Measurements from ENCODE around the gene CBFA2T3.
A peak's percentile ranks its signal among the peaks of the same experiment; 100 is the strongest.

CBFA2T3 gene

DNA sequence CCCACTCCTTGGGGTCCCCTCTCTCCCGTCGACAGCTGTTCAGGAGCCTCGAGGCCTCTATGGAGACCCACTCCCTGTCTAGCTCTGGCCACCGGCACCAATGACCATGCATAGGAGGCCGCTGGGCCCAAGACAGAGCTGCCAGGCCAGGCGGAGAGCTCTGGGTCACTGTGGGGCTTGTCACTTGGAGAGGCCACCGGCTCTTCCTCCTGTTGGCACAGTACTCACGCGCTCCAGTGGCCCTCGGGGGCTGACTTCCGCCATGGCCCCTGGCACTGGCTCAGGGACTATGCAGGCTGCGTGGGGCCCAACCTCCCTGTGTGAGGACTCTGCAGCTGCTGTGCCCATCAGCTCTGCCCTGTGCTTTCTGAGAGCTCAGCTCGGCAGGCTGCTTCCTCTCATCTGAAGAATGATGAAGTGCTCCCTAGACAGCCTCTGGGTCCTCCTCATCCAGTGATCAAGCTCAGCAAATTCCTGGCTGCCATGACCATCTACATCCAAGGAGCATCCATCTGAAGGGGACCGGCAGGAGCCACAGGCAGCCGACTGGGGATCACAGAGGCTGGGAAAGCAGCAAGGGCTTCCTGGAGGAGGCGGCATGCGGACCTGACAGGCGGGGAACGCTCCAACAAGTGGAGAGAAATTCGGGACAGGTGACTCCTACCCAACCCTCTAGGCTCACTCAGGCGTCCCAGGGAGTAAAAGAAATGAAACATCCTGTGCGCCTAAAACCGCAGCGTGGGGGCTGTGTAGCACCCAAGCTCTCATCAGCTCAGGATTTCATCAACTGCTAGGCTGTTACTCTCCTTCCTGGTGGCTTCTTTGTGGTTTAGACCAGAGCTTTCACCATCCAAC is 137.0 kb downstream of the CBFA2T3 start:
- H2BK120ac ChIP-seq (ENCODE audit: low read depth, low read length): no peak overlapping the region
- no peaks in the 10 kb centered on the region for H3K27me3 ChIP-seq (ENCODE audit: control insufficient read depth in 1 of 2, insufficient read depth in 1 of 2, low read length in 2 of 2)
- H3K36me3 ChIP-seq (ENCODE audit: control insufficient read depth in 1 of 2, insufficient read depth in 2 of 2, low read depth in 1 of 2, low read length in 2 of 2): peaks cover 48 to 87% of the 10 kb centered on the region in 2 experiments
- H2BK15ac ChIP-seq (ENCODE audit: low read depth, poor library complexity, severe bottlenecking): no peak overlapping the region
- no peaks in the 10 kb centered on the region for H3K9me3 ChIP-seq (ENCODE audit: control insufficient read depth, low read length)
- 94% methylated on average over 24 of the region's 24 CpGs for WGBS
- no peak overlapping the region for H2AFZ ChIP-seq (ENCODE audit: low read depth, low read length)
- no peak overlapping the region for H3K18ac ChIP-seq (ENCODE audit: low read depth in 1 of 2, low read length in 2 of 2)
- H3K79me1 ChIP-seq (replicated peaks; ENCODE audit: low read length, poor library complexity, severe bottlenecking): peaks cover 12% of the 10 kb centered on the region
- H3K4ac ChIP-seq (ENCODE audit: low read depth in 1 of 2, low read length in 2 of 2): no peak overlapping the region
- H4K91ac ChIP-seq (ENCODE audit: low read length): no peak overlapping the region
- no peak overlapping the region for H2AK5ac ChIP-seq (ENCODE audit: low read length, severe bottlenecking)
- no peak overlapping the region for H3K9ac ChIP-seq (ENCODE audit: low read length)
- H3K27ac ChIP-seq (ENCODE audit: low read length, poor library complexity, severe bottlenecking): no peak overlapping the region
- H3K4me1 ChIP-seq (ENCODE audit: control insufficient read depth, insufficient read depth, low read depth, low read length): no peaks in the 10 kb centered on the region
- no peak overlapping the region for H3K14ac ChIP-seq (ENCODE audit: low read length in 2 of 2)
- H4K8ac ChIP-seq (ENCODE audit: low read length): no peak overlapping the region
- no peak overlapping the region for H2BK12ac ChIP-seq (ENCODE audit: low read length in 2 of 2)
- no peak overlapping the region for H3K4me3 ChIP-seq (ENCODE audit: insufficient read depth in 1 of 2, low read depth in 1 of 2, low read length in 2 of 2)
- H2BK5ac ChIP-seq (ENCODE audit: low read depth, low read length, poor library complexity, severe bottlenecking): no peak overlapping the region
- no peak overlapping the region for H3K4me2 ChIP-seq (ENCODE audit: low read length, poor library complexity, severe bottlenecking)
- no peak overlapping the region for H3K23ac ChIP-seq (ENCODE audit: low read length in 2 of 2)
- DNase-seq: no peak

DNA sequence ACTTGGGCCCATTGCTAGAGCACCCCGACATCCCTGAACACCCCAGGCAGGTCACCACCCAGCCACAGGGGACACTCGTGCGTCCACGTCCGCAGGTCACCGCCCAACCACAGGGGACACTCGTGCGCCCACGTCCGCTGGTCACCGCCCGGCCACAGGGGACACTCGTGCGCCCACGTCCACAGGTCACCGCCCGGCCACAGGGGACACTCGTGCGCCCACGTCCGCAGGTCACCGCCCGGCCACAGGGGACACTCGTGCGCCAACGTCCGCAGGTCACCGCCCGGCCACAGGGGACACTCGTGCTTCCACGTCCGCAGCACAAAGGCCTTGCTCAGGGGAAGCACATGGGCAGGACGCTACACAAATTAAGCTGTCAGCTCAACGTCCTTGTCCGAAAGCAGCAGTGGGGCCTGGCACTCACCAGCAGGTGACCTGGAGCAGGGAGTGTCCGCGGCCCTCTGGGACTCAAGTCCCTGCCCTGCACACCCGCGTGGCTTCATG is 137.9 kb downstream of the CBFA2T3 start:
- Histone ChIP-seq H2AFZ (ENCODE audit: low read depth, low read length) (no peak overlapping the region), H3K23ac (ENCODE audit: low read length in 2 of 2) (no peak overlapping the region), H2BK5ac (ENCODE audit: low read depth, low read length, poor library complexity, severe bottlenecking) (no peak overlapping the region), H3K4me1 (ENCODE audit: control insufficient read depth, insufficient read depth, low read depth, low read length) (no peaks in the 10 kb centered on the region), H3K9me3 (ENCODE audit: control insufficient read depth, low read length) (no peaks in the 10 kb centered on the region), H2BK12ac (ENCODE audit: low read length in 2 of 2) (no peak overlapping the region), H3K4ac (ENCODE audit: low read depth in 1 of 2, low read length in 2 of 2) (no peak overlapping the region), H3K9ac (ENCODE audit: low read length) (no peak overlapping the region), H3K14ac (ENCODE audit: low read length in 2 of 2) (no peak overlapping the region), H3K4me2 (ENCODE audit: low read length, poor library complexity, severe bottlenecking) (no peak overlapping the region), H4K91ac (ENCODE audit: low read length) (peak overlapping the region; percentile 11), H3K27ac (ENCODE audit: low read length, poor library complexity, severe bottlenecking) (no peak overlapping the region), H3K27me3 (ENCODE audit: control insufficient read depth in 1 of 2, insufficient read depth in 1 of 2, low read length in 2 of 2) (no peaks in the 10 kb centered on the region), H2BK15ac (ENCODE audit: low read depth, poor library complexity, severe bottlenecking) (no peak overlapping the region), H3K79me1 (replicated peaks; ENCODE audit: low read length, poor library complexity, severe bottlenecking) (peaks cover 12% of the 10 kb centered on the region), H4K8ac (ENCODE audit: low read length) (no peak overlapping the region), H2AK5ac (ENCODE audit: low read length, severe bottlenecking) (no peak overlapping the region), H3K36me3 (ENCODE audit: control insufficient read depth in 1 of 2, insufficient read depth in 2 of 2, low read depth in 1 of 2, low read length in 2 of 2) (peaks cover 50 to 93% of the 10 kb centered on the region in 2 experiments), H2BK120ac (ENCODE audit: low read depth, low read length) (no peak overlapping the region), H3K4me3 (ENCODE audit: insufficient read depth in 1 of 2, low read depth in 1 of 2, low read length in 2 of 2) (no peak overlapping the region), H3K18ac (ENCODE audit: low read depth in 1 of 2, low read length in 2 of 2) (no peak overlapping the region)
- DNase-seq: no peak
- WGBS: 94% methylated on average over 39 of the region's 39 CpGs

DNA sequence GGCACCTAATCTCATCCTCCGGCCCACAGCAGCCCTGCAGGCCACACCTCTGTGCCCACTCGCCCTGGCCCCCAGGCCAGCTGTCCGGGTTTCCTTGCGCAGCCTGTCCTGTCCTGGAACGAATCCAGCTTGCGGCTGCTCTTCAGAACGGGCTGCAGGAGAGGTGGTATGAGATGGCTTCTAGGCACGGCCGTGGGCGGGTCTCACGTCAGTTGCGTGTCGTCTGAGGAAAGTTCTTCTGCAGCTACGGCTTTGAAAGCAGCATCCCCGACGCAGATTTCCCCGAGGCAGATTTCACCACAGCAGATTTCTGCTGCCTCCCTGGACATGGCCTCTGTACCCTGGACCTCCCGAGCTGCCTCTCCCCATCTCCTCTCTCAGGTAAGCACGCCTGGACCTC is 138.4 kb downstream of the CBFA2T3 start:
- H3K18ac ChIP-seq (ENCODE audit: low read depth in 1 of 2, low read length in 2 of 2): no peak overlapping the region

DNA sequence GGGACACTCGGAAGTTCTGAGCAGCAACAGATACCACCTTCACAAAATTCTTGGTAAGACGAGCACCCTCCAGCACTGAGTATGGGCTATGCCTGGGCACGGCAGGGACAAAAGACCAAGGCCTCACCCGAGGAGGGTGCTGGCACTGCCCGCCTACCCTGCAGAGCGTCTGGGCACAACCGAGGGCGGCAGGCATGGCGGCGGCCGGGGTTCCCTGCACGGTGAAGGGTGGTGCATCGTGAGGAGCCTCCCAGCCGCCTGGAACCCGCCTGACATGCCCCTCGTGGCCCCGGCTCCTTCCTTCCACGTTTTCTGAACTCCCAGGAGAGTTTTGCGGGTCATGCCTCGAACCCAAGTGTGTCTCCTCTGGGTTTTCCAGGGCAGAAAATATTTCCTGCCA is 139.2 kb downstream of the CBFA2T3 start:
- DNase-seq: no peak
- no peaks in the 10 kb centered on the region for H3K9me3 ChIP-seq (ENCODE audit: control insufficient read depth, low read length)
- no peak overlapping the region for H3K4ac ChIP-seq (ENCODE audit: low read depth in 1 of 2, low read length in 2 of 2)
- no peak overlapping the region for H3K27ac ChIP-seq (ENCODE audit: low read length, poor library complexity, severe bottlenecking)
- no peak overlapping the region for H3K4me3 ChIP-seq (ENCODE audit: insufficient read depth in 1 of 2, low read depth in 1 of 2, low read length in 2 of 2)
- no peak overlapping the region for H3K9ac ChIP-seq (ENCODE audit: low read length)
- no peak overlapping the region for H4K8ac ChIP-seq (ENCODE audit: low read length)
- H3K36me3 ChIP-seq (ENCODE audit: control insufficient read depth in 1 of 2, insufficient read depth in 2 of 2, low read depth in 1 of 2, low read length in 2 of 2): peaks cover 49 to 84% of the 10 kb centered on the region in 2 experiments
- peaks cover 12% of the 10 kb centered on the region for H3K79me1 ChIP-seq (replicated peaks; ENCODE audit: low read length, poor library complexity, severe bottlenecking)
- H3K4me1 ChIP-seq (ENCODE audit: control insufficient read depth, insufficient read depth, low read depth, low read length): peaks cover 2% of the 10 kb centered on the region
- H4K91ac ChIP-seq (ENCODE audit: low read length): no peak overlapping the region
- no peak overlapping the region for H2BK5ac ChIP-seq (ENCODE audit: low read depth, low read length, poor library complexity, severe bottlenecking)
- H3K4me2 ChIP-seq (ENCODE audit: low read length, poor library complexity, severe bottlenecking): no peak overlapping the region
- WGBS: 97% methylated on average over 20 of the region's 20 CpGs
- no peak overlapping the region for H2BK120ac ChIP-seq (ENCODE audit: low read depth, low read length)
- no peak overlapping the region for H3K18ac ChIP-seq (ENCODE audit: low read depth in 1 of 2, low read length in 2 of 2)
- no peak overlapping the region for H2AFZ ChIP-seq (ENCODE audit: low read depth, low read length)
- H2AK5ac ChIP-seq (ENCODE audit: low read length, severe bottlenecking): no peak overlapping the region
- H3K14ac ChIP-seq (ENCODE audit: low read length in 2 of 2): no peak overlapping the region
- H3K23ac ChIP-seq (ENCODE audit: low read length in 2 of 2): no peak overlapping the region
- H2BK12ac ChIP-seq (ENCODE audit: low read length in 2 of 2): no peak overlapping the region
- no peaks in the 10 kb centered on the region for H3K27me3 ChIP-seq (ENCODE audit: control insufficient read depth in 1 of 2, insufficient read depth in 1 of 2, low read length in 2 of 2)
- H2BK15ac ChIP-seq (ENCODE audit: low read depth, poor library complexity, severe bottlenecking): no peak overlapping the region

More for the DNA sequence above, 138.4 kb downstream of the CBFA2T3 start:
- Histone ChIP-seq H4K8ac (ENCODE audit: low read length) (no peak overlapping the region), H3K14ac (ENCODE audit: low read length in 2 of 2) (no peak overlapping the region), H3K79me1 (replicated peaks; ENCODE audit: low read length, poor library complexity, severe bottlenecking) (peaks cover 12% of the 10 kb centered on the region), H3K36me3 (ENCODE audit: control insufficient read depth in 1 of 2, insufficient read depth in 2 of 2, low read depth in 1 of 2, low read length in 2 of 2) (peaks cover 52 to 92% of the 10 kb centered on the region in 2 experiments), H2BK15ac (ENCODE audit: low read depth, poor library complexity, severe bottlenecking) (no peak overlapping the region), H3K9me3 (ENCODE audit: control insufficient read depth, low read length) (no peaks in the 10 kb centered on the region), H3K9ac (ENCODE audit: low read length) (no peak overlapping the region), H3K4me2 (ENCODE audit: low read length, poor library complexity, severe bottlenecking) (no peak overlapping the region), H3K27me3 (ENCODE audit: control insufficient read depth in 1 of 2, insufficient read depth in 1 of 2, low read length in 2 of 2) (no peaks in the 10 kb centered on the region), H2BK120ac (ENCODE audit: low read depth, low read length) (no peak overlapping the region), H4K91ac (ENCODE audit: low read length) (no peak overlapping the region), H2BK5ac (ENCODE audit: low read depth, low read length, poor library complexity, severe bottlenecking) (no peak overlapping the region), H2AFZ (ENCODE audit: low read depth, low read length) (no peak overlapping the region), H3K27ac (ENCODE audit: low read length, poor library complexity, severe bottlenecking) (no peak overlapping the region), H3K23ac (ENCODE audit: low read length in 2 of 2) (no peak overlapping the region), H3K4ac (ENCODE audit: low read depth in 1 of 2, low read length in 2 of 2) (no peak overlapping the region), H2BK12ac (ENCODE audit: low read length in 2 of 2) (no peak overlapping the region), H3K4me3 (ENCODE audit: insufficient read depth in 1 of 2, low read depth in 1 of 2, low read length in 2 of 2) (no peak overlapping the region), H3K4me1 (ENCODE audit: control insufficient read depth, insufficient read depth, low read depth, low read length) (no peaks in the 10 kb centered on the region), H2AK5ac (ENCODE audit: low read length, severe bottlenecking) (no peak overlapping the region)
- no peak for DNase-seq
- 93% methylated on average over 19 of the region's 19 CpGs for WGBS

All from mesenchymal stem cell (in vitro differentiated cells and primary cell).